ENCODE results near the gene IL23R. TPM values are rescaled to one million over a fixed set of nuclear protein-coding genes. Genes with fewer than 3 reads are reported as not detected.

The IL23R gene
- total and polyA plus RNA-seq, 2 donors (not counting 3 experiments of a cell fraction or from before 2014, with no cell fraction given): not detected

- no peaks in the 10 kb centered on the region for H3K9me3 ChIP-seq (replicated peaks; ENCODE audit: control insufficient read depth, insufficient read depth, low read length)
- BruUV-seq (replicated peaks): no TSS peak
- no peak overlapping the region for H3K4me2 ChIP-seq (ENCODE audit: insufficient read depth, low read length)
- no peaks in the 10 kb centered on the region for H3K9me1 ChIP-seq (replicated peaks; ENCODE audit: control insufficient read depth, extremely low read depth, insufficient read depth, low read length)
- CTCF ChIA-PET: interaction anchor here (1.6 kb wide), 1 partner anchor 11 kb away, joined by 3 read pairs; no protein-coding TSS in a partner anchor
- peaks cover 0 to 6% of the 10 kb centered on the region in 2 experiments for H3K27me3 ChIP-seq (ENCODE audit: control insufficient read depth in 2 of 2, insufficient read depth in 2 of 2, low read length in 2 of 2)
- no peak overlapping the region for H2AFZ ChIP-seq (ENCODE audit: low read depth, low read length)
- intact Hi-C loops (cut with micrococcal nuclease) (no loop called here), dilution Hi-C loops (cut with MboI; ENCODE audit: extremely low pct_ligation_motif_present, low sequenced_read_pairs) (no loop called here)
- no peak for DNase-seq (ENCODE audit: low read depth, low spot score)
- H4K20me1 ChIP-seq (replicated peaks; ENCODE audit: control insufficient read depth, extremely low read depth, insufficient read depth, low read length): no peaks in the 10 kb centered on the region
- no peaks in the 10 kb centered on the region for H3K36me3 ChIP-seq (ENCODE audit: control insufficient read depth in 2 of 2, extremely low read depth in 1 of 2, insufficient read depth in 2 of 2, low read length in 2 of 2)
- no peaks in the 10 kb centered on the region for H3K79me2 ChIP-seq (ENCODE audit: control insufficient read depth, insufficient read depth, low read length)
- no peak overlapping the region for H3K4me3 ChIP-seq (replicated peaks in 1 of 3; ENCODE audit: insufficient read depth in 1 of 3, low read depth in 1 of 3, low read length in 3 of 3)
- peaks cover 6% of the 10 kb centered on the region for H3K4me1 ChIP-seq (ENCODE audit: control insufficient read depth, extremely low read depth, insufficient read depth, low read length)
- no peak overlapping the region for H3K27ac ChIP-seq (ENCODE audit: insufficient read depth, low read depth, low read length)
- POLR2A ChIA-PET: no interaction called here
- TF ChIP-seq, protein P1, sequence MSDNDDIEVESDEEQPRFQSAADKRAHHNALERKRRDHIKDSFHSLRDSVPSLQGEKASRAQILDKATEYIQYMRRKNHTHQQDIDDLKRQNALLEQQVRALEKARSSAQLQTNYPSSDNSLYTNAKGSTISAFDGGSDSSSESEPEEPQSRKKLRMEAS (IDR thresholded peaks at IDR 0.05; ENCODE audit: insufficient read depth, insufficient read length): no peak
- TF ChIP-seq CTCF (IDR thresholded peaks at IDR 0.05; ENCODE audit: extremely low read depth in 1 of 2, insufficient read depth in 1 of 2, low read depth in 1 of 2, low read length in 2 of 2): no peak
- no peak for TF ChIP-seq EZH2 (IDR thresholded peaks at IDR 0.05; ENCODE audit: borderline replicate concordance, low read depth, low read length, severe bottlenecking)
- no peak for TF ChIP-seq JUN (IDR thresholded peaks at IDR 0.05; ENCODE audit: borderline replicate concordance, insufficient read depth, insufficient read length, low read depth)
- no peak for TF ChIP-seq POLR2AphosphoS5 (IDR thresholded peaks at IDR 0.05; ENCODE audit: insufficient read depth, low read depth, low read length)
- TF ChIP-seq MYC (IDR thresholded peaks at IDR 0.05; ENCODE audit: low read depth, low read length): no peak
- TF ChIP-seq GATA2 (IDR thresholded peaks at IDR 0.05; ENCODE audit: insufficient read depth, insufficient read length, low read depth, low read length): no peak
- FAIRE-seq: no peak
- no peak overlapping the region for H3K9ac ChIP-seq (replicated peaks; ENCODE audit: extremely low read depth, insufficient read depth, low read length)
These were observed 28.9 kb upstream of the IL23R start for GRCh38 chr1:67137307-67137753.
